Keratinocyte (primary cell): ENCODE measurements around the gene INSR. TPM values are rescaled to one million over a fixed set of nuclear protein-coding genes. Genes with fewer than 3 reads are reported as not detected.

Experiments
- DNase-seq: peaks from one replicate; pipeline ENCODE4 v3.0.0-alpha.2; 2011; ENCODE audit warnings: low read depth, missing footprints, low spot score
- FAIRE-seq: peaks from 2 replicates; lab custom pipeline; 2011; peaks lifted over from hg19 to GRCh38; lab: Jason Lieb, UNC
- H2AFZ ChIP-seq: 2 replicates; pipeline ENCODE4 v1.6.0; 2012; ENCODE audit warnings: low read length, control low read depth, inconsistent platforms; ENCODE audit not compliant: control insufficient read depth
- H3K27ac ChIP-seq: 2 replicates; pipeline ENCODE4 v1.5.1; 2011; ENCODE audit warnings: low read length; ENCODE audit not compliant: control insufficient read depth, insufficient read depth
- H3K27me3 ChIP-seq: 3 replicates; pipeline ENCODE4 v1.6.0; 2011; ENCODE audit warnings: low read length; ENCODE audit not compliant: control insufficient read depth, insufficient read depth; ENCODE audit errors: extremely low read depth
- H3K36me3 ChIP-seq, 2 experiments: 2 replicates in 1 of 2; 3 replicates in 1 of 2; pipeline ENCODE4 v1.5.1; 2011; ENCODE audit warnings: low read length in 2 of 2, mild to moderate bottlenecking in 1 of 2; ENCODE audit not compliant: control insufficient read depth in 2 of 2, insufficient read depth in 2 of 2; ENCODE audit errors: extremely low read depth in 1 of 2
- H3K4me1 ChIP-seq: 3 replicates; pipeline ENCODE4 v1.5.1; 2011; ENCODE audit warnings: low read length; ENCODE audit not compliant: control insufficient read depth, insufficient read depth; ENCODE audit errors: extremely low read depth
- H3K4me2 ChIP-seq: 3 replicates; pipeline ENCODE4 v1.6.0; 2011; ENCODE audit warnings: low read depth, low read length; ENCODE audit not compliant: control insufficient read depth, insufficient read depth; ENCODE audit errors: extremely low read depth
- H3K4me3 ChIP-seq, 3 experiments: fragments of 200-600 bp in 1 of 3; sonication (generic) in 1 of 3; 2 replicates in 2 of 3; 3 replicates in 1 of 3; pipeline ENCODE4 v1.5.1; 2011 to 2016; ENCODE audit warnings: low read length in 3 of 3, mild to moderate bottlenecking in 3 of 3, control low read depth in 2 of 3, inconsistent platforms in 1 of 3, low read depth in 1 of 3, mixed read lengths in 1 of 3, mixed run types in 1 of 3, moderate library complexity in 1 of 3; ENCODE audit not compliant: control insufficient read depth in 2 of 3, insufficient read depth in 2 of 3; ENCODE audit errors: extremely low read depth in 1 of 3
- H3K79me2 ChIP-seq: 2 replicates; pipeline ENCODE4 v1.6.0; 2012; ENCODE audit warnings: low read length; ENCODE audit not compliant: control insufficient read depth, insufficient read depth
- H3K9ac ChIP-seq: 3 replicates; pipeline ENCODE4 v1.6.0; 2011; ENCODE audit warnings: low read length; ENCODE audit not compliant: control insufficient read depth, insufficient read depth; ENCODE audit errors: extremely low read depth
- H3K9me1 ChIP-seq: 3 replicates; pipeline ENCODE4 v1.6.0; 2011; ENCODE audit warnings: low read length; ENCODE audit not compliant: control insufficient read depth, insufficient read depth; ENCODE audit errors: extremely low read depth
- H3K9me3 ChIP-seq: 2 replicates; pipeline ENCODE4 v1.5.1; 2012; ENCODE audit warnings: low read depth, low read length; ENCODE audit not compliant: control insufficient read depth
- H4K20me1 ChIP-seq: 3 replicates; pipeline ENCODE4 v1.6.0; 2011; ENCODE audit warnings: low read length; ENCODE audit not compliant: control insufficient read depth, insufficient read depth; ENCODE audit errors: extremely low read depth
- EZH2 ChIP-seq: IDR thresholded peaks from one replicate; pipeline ENCODE4 v1.6.1; 2012; ENCODE audit warnings: inconsistent platforms, mild to moderate bottlenecking, low read length, moderate library complexity
- dilution Hi-C: fragments of 300-500 bp; cut with MboI; formaldehyde crosslinking; loops from one replicate; pipeline ENCODE4 v1.7.0; 2020; ENCODE audit warnings: low sequenced_read_pairs; ENCODE audit not compliant: extremely low pct_ligation_motif_present
- polyA plus RNA-seq, 5 experiments: library from polyadenylated mRNA; depleted of rRNA in 3 of 5; stranded (reverse) in 3 of 5; stranded (forward) in 1 of 5; unstranded in 1 of 5; fragments of >200 nt; gene quantifications; 1 replicate in 1 of 5; 2 replicates in 3 of 5; 3 replicates in 1 of 5; pipeline versions ENCODE4 v1.2.1 to v1.2.3, GENCODE V29; 2011 to 2012; ENCODE audit warnings: missing spikeins in 2 of 5, low read depth in 1 of 5, low replicate concordance in 1 of 5
- TF ChIP-seq, protein P1 (sequence below), 3 experiments: IDR thresholded peaks in 1 of 3; conservative IDR thresholded peaks in 1 of 3; optimal IDR thresholded peaks in 1 of 3; 2 replicates in 2 of 3; 3 replicates in 1 of 3; pipeline versions ENCODE3 to v1.5.1; 2011; ENCODE audit warnings: low read length in 3 of 3, mild to moderate bottlenecking in 3 of 3, moderate library complexity in 2 of 3, control low read depth in 1 of 3, inconsistent platforms in 1 of 3; ENCODE audit not compliant: insufficient read depth in 2 of 3; ENCODE audit errors: extremely low read depth in 1 of 3

INSR gene
- polyA plus RNA-seq, 1 donor (not counting 4 experiments of a cell fraction or from before 2014, with no cell fraction given) = 1.2 TPM

DNA sequence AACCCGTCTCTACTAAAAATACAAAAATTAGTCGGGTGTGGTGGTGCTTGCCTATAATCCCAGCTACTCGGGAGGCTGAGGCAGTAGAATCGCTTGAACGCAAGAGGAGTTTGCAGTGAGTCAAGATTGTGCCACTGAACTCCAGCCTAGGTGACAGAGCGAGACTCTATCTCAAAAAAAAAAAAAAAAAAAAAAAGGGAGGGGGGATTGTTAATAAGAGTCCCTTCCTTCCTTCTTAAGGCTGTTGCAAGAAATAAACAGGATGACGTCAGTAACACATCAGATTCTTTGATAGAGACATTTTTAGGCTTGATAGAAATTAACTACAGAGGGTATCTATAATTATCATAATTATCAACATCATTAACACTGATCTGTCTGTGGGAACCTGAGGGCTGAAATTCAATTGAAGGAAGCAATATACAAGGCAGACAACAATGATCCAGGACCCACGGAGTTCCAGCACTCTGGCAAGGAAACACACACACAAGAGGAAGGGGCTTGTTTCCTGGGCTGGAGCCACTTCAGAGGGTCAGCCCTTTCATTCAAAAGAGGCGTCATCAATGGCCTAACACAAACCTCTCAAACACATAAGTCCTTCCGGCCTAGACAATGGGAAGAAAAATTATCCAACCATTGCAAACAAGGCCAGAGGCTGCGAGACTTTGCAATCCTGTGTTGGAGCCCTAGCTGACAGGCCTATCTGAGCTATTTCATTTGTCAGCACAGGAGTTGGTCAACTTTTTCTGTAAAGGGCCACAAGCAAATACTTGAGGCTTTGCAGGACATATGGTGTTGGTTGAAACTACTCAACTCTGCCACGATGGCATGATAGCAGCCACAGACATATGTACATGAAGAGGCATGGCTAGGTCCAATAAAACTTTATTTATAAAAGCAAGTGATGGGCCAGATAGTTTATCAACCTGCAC is 105.2 kb downstream of the INSR start:
- Histone ChIP-seq H3K36me3 (no peaks in the 10 kb centered on the region), H3K27me3 (no peaks in the 10 kb centered on the region), H3K4me2 (no peak overlapping the region), H3K4me1 (no peaks in the 10 kb centered on the region), H3K9me1 (no peaks in the 10 kb centered on the region), H3K27ac (no peak overlapping the region), H3K4me3 (no peak overlapping the region), H4K20me1 (no peaks in the 10 kb centered on the region), H3K9me3 (no peaks in the 10 kb centered on the region), H2AFZ (no peak overlapping the region), H3K79me2 (no peaks in the 10 kb centered on the region), H3K9ac (no peak overlapping the region)
- dilution Hi-C loops = no loop called here
- TF ChIP-seq EZH2 = no peak
- TF ChIP-seq, protein P1, sequence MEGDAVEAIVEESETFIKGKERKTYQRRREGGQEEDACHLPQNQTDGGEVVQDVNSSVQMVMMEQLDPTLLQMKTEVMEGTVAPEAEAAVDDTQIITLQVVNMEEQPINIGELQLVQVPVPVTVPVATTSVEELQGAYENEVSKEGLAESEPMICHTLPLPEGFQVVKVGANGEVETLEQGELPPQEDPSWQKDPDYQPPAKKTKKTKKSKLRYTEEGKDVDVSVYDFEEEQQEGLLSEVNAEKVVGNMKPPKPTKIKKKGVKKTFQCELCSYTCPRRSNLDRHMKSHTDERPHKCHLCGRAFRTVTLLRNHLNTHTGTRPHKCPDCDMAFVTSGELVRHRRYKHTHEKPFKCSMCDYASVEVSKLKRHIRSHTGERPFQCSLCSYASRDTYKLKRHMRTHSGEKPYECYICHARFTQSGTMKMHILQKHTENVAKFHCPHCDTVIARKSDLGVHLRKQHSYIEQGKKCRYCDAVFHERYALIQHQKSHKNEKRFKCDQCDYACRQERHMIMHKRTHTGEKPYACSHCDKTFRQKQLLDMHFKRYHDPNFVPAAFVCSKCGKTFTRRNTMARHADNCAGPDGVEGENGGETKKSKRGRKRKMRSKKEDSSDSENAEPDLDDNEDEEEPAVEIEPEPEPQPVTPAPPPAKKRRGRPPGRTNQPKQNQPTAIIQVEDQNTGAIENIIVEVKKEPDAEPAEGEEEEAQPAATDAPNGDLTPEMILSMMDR (optimal IDR thresholded peaks at IDR 0.05 in 1 of 3, IDR thresholded peaks at IDR 0.05 in 1 of 3, conservative IDR thresholded peaks at IDR 0.05 in 1 of 3; ENCODE audit: extremely low read depth in 1 of 3, insufficient read depth in 2 of 3, low read length in 3 of 3) = no peak
- no peak for DNase-seq
- FAIRE-seq = no peak

DNA sequence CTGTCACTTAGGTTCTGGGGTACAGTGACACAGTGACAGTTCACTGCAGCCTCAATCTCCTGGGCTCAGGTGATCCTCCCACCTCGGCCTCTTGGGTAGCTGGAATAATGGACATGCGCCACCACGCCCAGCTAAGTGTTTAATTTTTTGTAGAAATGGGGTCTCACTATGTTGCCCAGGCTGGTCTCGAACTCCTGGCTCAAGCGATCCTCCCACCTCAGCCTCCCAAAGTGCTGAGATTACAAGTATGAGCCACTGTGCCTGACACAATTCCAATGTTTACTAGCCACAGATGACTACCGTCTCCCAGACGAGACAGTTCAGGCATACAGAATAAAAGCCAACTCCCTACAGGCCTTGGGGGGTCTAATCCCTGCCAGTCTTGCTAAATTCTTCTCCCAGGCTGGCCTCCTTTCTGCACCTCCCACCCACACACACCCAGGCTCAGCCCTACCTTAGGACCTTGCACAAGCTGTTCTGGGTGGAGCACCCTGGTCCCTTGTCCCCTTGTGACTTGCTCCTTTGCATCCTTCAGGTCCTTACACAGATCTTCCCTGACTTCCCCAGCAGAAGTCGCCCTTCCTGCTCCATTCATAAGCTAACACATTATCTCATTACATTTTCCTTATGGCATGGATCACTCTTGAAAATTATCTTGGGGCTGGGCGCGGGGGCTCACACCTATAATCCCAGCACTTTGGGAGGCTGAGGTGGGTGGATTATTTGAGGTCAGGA is 106.4 kb downstream of the INSR start:
- H3K79me2 ChIP-seq = no peaks in the 10 kb centered on the region
- FAIRE-seq = no peak
- H3K9ac ChIP-seq = no peak overlapping the region
- no peak overlapping the region for H3K4me2 ChIP-seq
- H3K36me3 ChIP-seq = no peaks in the 10 kb centered on the region
- H3K27me3 ChIP-seq = no peaks in the 10 kb centered on the region
- no peak overlapping the region for H3K4me3 ChIP-seq
- H3K4me1 ChIP-seq = no peaks in the 10 kb centered on the region
- no peaks in the 10 kb centered on the region for H3K9me1 ChIP-seq
- DNase-seq = no peak
- H3K27ac ChIP-seq = no peak overlapping the region
- dilution Hi-C loops = no loop called here
- no peak for TF ChIP-seq EZH2
- TF ChIP-seq, protein P1 (optimal IDR thresholded peaks at IDR 0.05 in 1 of 3, IDR thresholded peaks at IDR 0.05 in 1 of 3, conservative IDR thresholded peaks at IDR 0.05 in 1 of 3; ENCODE audit: extremely low read depth in 1 of 3, insufficient read depth in 2 of 3, low read length in 3 of 3) = no peak
- H2AFZ ChIP-seq = no peak overlapping the region
- no peaks in the 10 kb centered on the region for H3K9me3 ChIP-seq
- H4K20me1 ChIP-seq = no peaks in the 10 kb centered on the region
